ENCODE measurements around the gene NAA80.

GRCh38 chr3:50325497-50326181 lies 26.4 kb upstream of the NAA80 start:
- TF ChIP-seq EP300 (IDR thresholded peaks at IDR 0.05; ENCODE audit: borderline replicate concordance) (no peak), REST (IDR thresholded peaks at IDR 0.05; ENCODE audit: low read depth) (no peak), NFIC (IDR thresholded peaks at IDR 0.05) (no peak), USF1 (IDR thresholded peaks at IDR 0.05) (no peak), YY1 (IDR thresholded peaks at IDR 0.05; ENCODE audit: low read depth) (no peak), MAX (IDR thresholded peaks at IDR 0.05) (no peak), TEAD4 (IDR thresholded peaks at IDR 0.05) (no peak), CEBPB (IDR thresholded peaks at IDR 0.05) (no peak), FOXM1 (IDR thresholded peaks at IDR 0.05; ENCODE audit: borderline replicate concordance, low read depth) (no peak), TAF1 (IDR thresholded peaks at IDR 0.05; ENCODE audit: low read depth) (no peak), ZBTB7A (IDR thresholded peaks at IDR 0.05; ENCODE audit: low read depth) (no peak), RAD21 (IDR thresholded peaks at IDR 0.05; ENCODE audit: low read depth) (no peak), EGR1 (IDR thresholded peaks at IDR 0.05) (no peak), CREB1 (IDR thresholded peaks at IDR 0.05; ENCODE audit: low read depth) (no peak)
